Measurements from ENCODE around the gene CBARP. TPM values are rescaled to one million over a fixed set of nuclear protein-coding genes. Genes with fewer than 3 reads are reported as not detected.

The CBARP gene
- total and polyA plus RNA-seq, 2 of the 13 experiments (the other 11 are each of a cell fraction or from before 2014, with no cell fraction given) = 1.2 to 1.4 TPM

GRCh38 chr19:1254530-1255185, 16.9 kb upstream of the CBARP start (continued):
- TF ChIP-seq CERS6 (CRISPR knock-in tag; IDR thresholded peaks at IDR 0.05) (no peak), MTF1 (CRISPR knock-in tag; IDR thresholded peaks at IDR 0.05) (no peak), NFE2L2 (IDR thresholded peaks at IDR 0.05; ENCODE audit: low read length) (no peak), ZMYM3 (CRISPR knock-in tag; IDR thresholded peaks at IDR 0.05) (peak; percentile 20; the same call in 1 of the 2 replicates), RAD21 (CRISPR knock-in tag; IDR thresholded peaks at IDR 0.05) (no peak), SUZ12 (IDR thresholded peaks at IDR 0.05; ENCODE audit: low read depth, low read length) (no peak), ZNF451 (CRISPR knock-in tag; IDR thresholded peaks at IDR 0.05) (no peak), SALL1 (CRISPR knock-in tag; IDR thresholded peaks at IDR 0.05) (peak; percentile 83), ZNF841 (CRISPR knock-in tag; IDR thresholded peaks at IDR 0.05; ENCODE audit: borderline replicate concordance) (no peak), MAFF (IDR thresholded peaks at IDR 0.05; ENCODE audit: low read depth, low read length) (no peak), MXI1 (IDR thresholded peaks at IDR 0.05; ENCODE audit: borderline replicate concordance, low read depth, low read length) (no peak), JARID2 (CRISPR knock-in tag; IDR thresholded peaks at IDR 0.05; ENCODE audit: insufficient replicate concordance) (no peak), NR2F6 (IDR thresholded peaks at IDR 0.05) (peak; percentile 99), NR2F6 (CRISPR knock-in tag; IDR thresholded peaks at IDR 0.05) (peak; percentile 95), NAIF1 (CRISPR knock-in tag; IDR thresholded peaks at IDR 0.05; ENCODE audit: borderline replicate concordance) (no peak), GATAD1 (CRISPR knock-in tag; IDR thresholded peaks at IDR 0.05) (no peak), GMEB1 (CRISPR knock-in tag; IDR thresholded peaks at IDR 0.05; ENCODE audit: borderline replicate concordance) (no peak), ZBTB44 (CRISPR knock-in tag; IDR thresholded peaks at IDR 0.05) (no peak), ZSCAN9 (CRISPR knock-in tag; IDR thresholded peaks at IDR 0.05; ENCODE audit: borderline replicate concordance) (no peak), ZIK1 (CRISPR knock-in tag; IDR thresholded peaks at IDR 0.05; ENCODE audit: borderline replicate concordance, low read depth) (no peak), ZNF34 (CRISPR knock-in tag; IDR thresholded peaks at IDR 0.05; ENCODE audit: borderline replicate concordance) (no peak), NFRKB (IDR thresholded peaks at IDR 0.05) (no peak), NFYC (CRISPR knock-in tag; IDR thresholded peaks at IDR 0.05) (no peak), RBAK (CRISPR knock-in tag; IDR thresholded peaks at IDR 0.05) (no peak), ZNF484 (CRISPR knock-in tag; IDR thresholded peaks at IDR 0.05; ENCODE audit: borderline replicate concordance, low read depth) (no peak), NFKB2 (CRISPR knock-in tag; IDR thresholded peaks at IDR 0.05; ENCODE audit: borderline replicate concordance) (no peak), ZNF737 (CRISPR knock-in tag; IDR thresholded peaks at IDR 0.05; ENCODE audit: borderline replicate concordance) (no peak), GATA4 (IDR thresholded peaks at IDR 0.05; ENCODE audit: borderline replicate concordance, low read depth) (no peak), ETV5 (CRISPR knock-in tag; IDR thresholded peaks at IDR 0.05; ENCODE audit: borderline replicate concordance) (peak; percentile 54; the same call in 1 of the 2 replicates), FOSL1 (CRISPR knock-in tag; IDR thresholded peaks at IDR 0.05; ENCODE audit: borderline replicate concordance) (no peak)
